Esophagus (tissue), 2 donors: ENCODE data around the gene CDH13. TPM values are rescaled to one million over a fixed set of nuclear protein-coding genes. Genes with fewer than 3 reads are reported as not detected.

ENCODE experiments used
- H3K27ac ChIP-seq, 2 donors: one replicate each; pipeline ENCODE4 v1.5.1; 2013; ENCODE audit warnings: low read depth in 2 of 2, mild to moderate bottlenecking in 2 of 2, inconsistent platforms in 1 of 2, low read length in 1 of 2, moderate library complexity in 1 of 2
- H3K27me3 ChIP-seq, 2 donors: one replicate each; pipeline ENCODE4 v1.6.1; 2013; ENCODE audit warnings: low read length in 2 of 2, control low read depth in 1 of 2, mild to moderate bottlenecking in 1 of 2; ENCODE audit not compliant: insufficient read depth in 2 of 2, control insufficient read depth in 1 of 2
- H3K36me3 ChIP-seq, 2 donors: one replicate each; pipeline ENCODE4 v1.6.1; 2013; ENCODE audit warnings: low read length in 1 of 2; ENCODE audit not compliant: control insufficient read depth in 2 of 2, insufficient read depth in 2 of 2
- H3K4me1 ChIP-seq, 2 donors: one replicate each; pipeline ENCODE4 v1.6.1; 2013; ENCODE audit warnings: low read length in 1 of 2; ENCODE audit not compliant: control insufficient read depth in 2 of 2, insufficient read depth in 2 of 2
- H3K4me3 ChIP-seq, 2 donors: one replicate each; pipeline ENCODE4 v1.5.1; 2013; ENCODE audit warnings: low read length in 2 of 2, mild to moderate bottlenecking in 2 of 2, low read depth in 1 of 2, moderate library complexity in 1 of 2
- H3K9me3 ChIP-seq, 2 donors: one replicate each; pipeline ENCODE4 v1.6.1; 2013; ENCODE audit warnings: mild to moderate bottlenecking in 2 of 2, low read depth in 1 of 2, low read length in 1 of 2, moderate library complexity in 1 of 2; ENCODE audit not compliant: control insufficient read depth in 2 of 2, insufficient read depth in 1 of 2
- WGBS, 2 donors: extraction: QIAGEN DNeasy Blood & Tissue Kit; methylation state at CpG; one replicate each; pipeline ENCODE4 v1.1.7; 2013; 5-methylcytosine and 5-hydroxymethylcytosine counted together
- polyA plus RNA-seq, 2 donors: library from polyadenylated mRNA; stranded (reverse); fragments of 200-250 nt; gene quantifications; one replicate each; pipeline ENCODE4 v1.2.3, GENCODE V29; 2013
- donor health status: healthy with polysubstance abuse.
- donor health status: Bipolar disorder and iron deficiency.

The CDH13 gene
- polyA plus RNA-seq, 2 donors = 1.3 to 4.3 TPM

DNA sequence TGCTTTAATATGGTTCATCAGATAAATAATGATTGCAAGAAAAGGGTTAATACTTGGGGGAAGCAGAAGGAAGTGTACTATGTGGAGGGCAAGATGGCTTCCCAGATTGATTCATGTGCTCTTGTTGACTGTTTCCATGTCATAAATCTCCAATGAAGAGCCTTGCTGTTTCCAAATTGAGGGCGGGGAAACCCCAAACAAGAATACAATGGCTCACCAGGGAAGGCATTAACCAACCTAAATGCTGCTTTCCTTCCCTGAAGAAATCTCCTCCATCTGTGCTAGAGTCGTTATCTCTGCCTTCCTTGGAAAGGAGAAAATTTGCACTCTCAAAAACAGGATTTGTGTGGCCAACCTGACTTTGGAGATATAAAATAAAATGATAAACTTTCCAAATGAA is 28.0 kb upstream of the CDH13 start:
- H3K4me3 ChIP-seq = no peak overlapping the region
- H3K27ac ChIP-seq = no peak overlapping the region
- H3K36me3 ChIP-seq = no peaks in the 10 kb centered on the region
- H3K27me3 ChIP-seq = no peaks in the 10 kb centered on the region
- no peaks in the 10 kb centered on the region for H3K4me1 ChIP-seq
- WGBS, 2 donors = 46 to 54% methylated on average over 2 of the region's 2 CpGs
- H3K9me3 ChIP-seq = peaks cover 0 to 4% of the 10 kb centered on the region in 2 donors

- WGBS, 2 donors = 68 to 74% methylated on average over 7 of the region's 7 CpGs
- H3K36me3 ChIP-seq = no peaks in the 10 kb centered on the region
These were observed 24.7 kb upstream of the CDH13 start for GRCh38 chr16:82601989-82602640.

GRCh38 chr16:82603784-82604411 is 22.9 kb upstream of the CDH13 start:
- no peak overlapping the region for H3K4me3 ChIP-seq
- WGBS, 2 donors = 18 to 24% methylated on average over 5 of the region's 5 CpGs
- peaks cover 0 to 3% of the 10 kb centered on the region in 2 donors for H3K27me3 ChIP-seq
- H3K27ac ChIP-seq = no peak overlapping the region
- no peaks in the 10 kb centered on the region for H3K4me1 ChIP-seq
- no peaks in the 10 kb centered on the region for H3K36me3 ChIP-seq
- peaks cover 0 to 4% of the 10 kb centered on the region in 2 donors for H3K9me3 ChIP-seq

More at GRCh38 chr16:82601989-82602640, 24.7 kb upstream of the CDH13 start:
- Histone ChIP-seq H3K9me3 (peaks cover 0 to 4% of the 10 kb centered on the region in 2 donors), H3K4me1 (no peaks in the 10 kb centered on the region), H3K27me3 (peaks cover 0 to 3% of the 10 kb centered on the region in 2 donors), H3K27ac (no peak overlapping the region), H3K4me3 (no peak overlapping the region)

- no peaks in the 10 kb centered on the region for H3K36me3 ChIP-seq
- no peak overlapping the region for H3K27ac ChIP-seq
- 88% methylated on average over 8 of the region's 8 CpGs for WGBS, 2 donors
- H3K4me3 ChIP-seq = no peak overlapping the region
- H3K9me3 ChIP-seq = peaks cover 0 to 4% of the 10 kb centered on the region in 2 donors
- H3K27me3 ChIP-seq = peaks cover 0 to 3% of the 10 kb centered on the region in 2 donors
- H3K4me1 ChIP-seq = no peaks in the 10 kb centered on the region
These were observed 21.7 kb upstream of the CDH13 start for GRCh38 chr16:82605076-82605475.

DNA sequence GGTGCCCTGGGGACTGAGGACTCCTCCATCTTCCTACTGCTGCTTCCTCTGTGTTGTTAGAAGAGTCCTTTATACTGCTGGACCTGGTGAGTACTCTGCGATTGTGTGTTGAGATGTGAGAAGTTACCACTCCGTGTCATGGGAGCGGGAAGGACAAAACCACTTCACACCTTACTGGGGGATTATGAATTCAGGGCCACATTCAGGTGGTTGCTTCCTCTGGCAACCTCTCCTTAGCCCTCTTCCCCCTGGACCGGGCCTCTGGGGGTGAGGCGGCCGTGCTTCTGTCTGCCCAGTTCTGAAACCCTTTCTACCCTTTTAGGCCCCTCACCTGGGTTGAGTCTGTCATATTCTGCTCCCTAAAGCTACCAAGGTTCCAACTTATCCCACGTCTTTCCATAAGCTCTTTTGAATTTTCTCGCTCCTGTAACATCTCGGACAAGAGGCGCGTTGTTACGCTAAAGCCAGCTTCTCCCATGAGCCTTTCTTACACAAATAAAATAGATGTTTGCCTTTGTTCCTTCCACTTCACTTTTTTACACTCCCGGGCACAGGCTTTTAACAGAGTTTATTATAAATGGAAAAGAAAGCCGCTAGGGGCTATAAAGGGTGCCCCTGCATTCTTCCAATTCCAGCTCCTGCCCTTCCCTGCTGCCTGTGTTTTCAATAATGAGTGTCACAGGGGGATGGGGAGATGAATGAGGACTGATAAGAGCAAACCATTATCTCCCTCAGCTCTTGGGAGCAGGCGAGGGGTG is 20.7 kb upstream of the CDH13 start:
- Histone ChIP-seq H3K4me1 (no peaks in the 10 kb centered on the region), H3K4me3 (no peak overlapping the region), H3K27me3 (peaks cover 0 to 3% of the 10 kb centered on the region in 2 donors), H3K36me3 (no peaks in the 10 kb centered on the region), H3K27ac (no peak overlapping the region), H3K9me3 (peaks cover 0 to 2% of the 10 kb centered on the region in 2 donors)
- 69 to 71% methylated on average over 15 of the region's 15 CpGs for WGBS, 2 donors

- Histone ChIP-seq H3K27ac (no peak overlapping the region), H3K4me1 (no peaks in the 10 kb centered on the region), H3K36me3 (no peaks in the 10 kb centered on the region), H3K27me3 (peaks cover 0 to 3% of the 10 kb centered on the region in 2 donors), H3K9me3 (no peaks in the 10 kb centered on the region), H3K4me3 (no peak overlapping the region)
- WGBS, 2 donors = 66 to 72% methylated on average over 3 of the region's 3 CpGs
These were observed 17.6 kb upstream of the CDH13 start for GRCh38 chr16:82609140-82609539.

- H3K4me1 ChIP-seq = no peaks in the 10 kb centered on the region
- no peaks in the 10 kb centered on the region for H3K36me3 ChIP-seq
- WGBS, 2 donors = 64 to 80% methylated on average over 3 of the region's 3 CpGs
- no peaks in the 10 kb centered on the region for H3K27me3 ChIP-seq
- H3K4me3 ChIP-seq = no peak overlapping the region
- H3K9me3 ChIP-seq = no peaks in the 10 kb centered on the region
- no peak overlapping the region for H3K27ac ChIP-seq
These were observed 14.5 kb upstream of the CDH13 start for GRCh38 chr16:82612263-82612662.

GRCh38 chr16:82616356-82616755 is 10.4 kb upstream of the CDH13 start:
- WGBS, 2 donors = 72 to 87% methylated on average over 4 of the region's 4 CpGs
- H3K36me3 ChIP-seq = no peaks in the 10 kb centered on the region
- no peaks in the 10 kb centered on the region for H3K9me3 ChIP-seq
- no peaks in the 10 kb centered on the region for H3K4me1 ChIP-seq
- H3K27me3 ChIP-seq = no peaks in the 10 kb centered on the region
- no peak overlapping the region for H3K27ac ChIP-seq
- H3K4me3 ChIP-seq = no peak overlapping the region

GRCh38 chr16:82621781-82622180 is 5.0 kb upstream of the CDH13 start:
- no peaks in the 10 kb centered on the region for H3K4me1 ChIP-seq
- H3K27me3 ChIP-seq = peaks cover 0 to 2% of the 10 kb centered on the region in 2 donors
- H3K4me3 ChIP-seq = no peak overlapping the region
- 9 to 17% methylated on average over 1 of the region's 1 CpG for WGBS, 2 donors
- H3K27ac ChIP-seq = no peak overlapping the region
- H3K9me3 ChIP-seq = peaks cover 0 to 4% of the 10 kb centered on the region in 2 donors
- H3K36me3 ChIP-seq = no peaks in the 10 kb centered on the region
